ENCODE measurements around the gene GNG4.

Gene GNG4

DNA sequence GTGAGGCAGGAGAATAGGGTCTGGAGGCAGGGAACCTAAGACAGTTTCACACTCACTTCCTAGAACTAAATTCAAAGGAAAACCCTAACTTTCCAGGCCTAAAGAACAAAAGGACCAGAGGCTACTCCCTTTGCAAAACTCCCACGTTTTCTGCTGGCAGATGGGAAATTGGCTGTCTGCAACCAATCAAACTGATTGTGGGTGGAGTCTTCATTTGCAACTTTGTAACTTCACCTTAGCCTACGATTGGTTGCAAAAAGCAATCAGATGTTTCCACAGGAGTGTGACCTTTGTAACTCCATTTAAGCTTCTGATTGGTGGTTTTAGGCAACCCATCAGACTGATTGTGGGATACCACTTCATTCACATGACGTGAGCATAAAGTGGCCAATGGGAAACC, 19.7 kb upstream of the GNG4 start:
- Histone ChIP-seq H3K27me3 (ENCODE audit: control insufficient read depth, insufficient read depth, low read length) (no peaks in the 10 kb centered on the region), H3K9ac (ENCODE audit: low read depth, low read length) (no peak overlapping the region), H3K4me1 (ENCODE audit: control insufficient read depth, insufficient read depth, low read length) (no peaks in the 10 kb centered on the region), H3K9me3 (ENCODE audit: control insufficient read depth, insufficient read depth, low read length) (peaks cover 5% of the 10 kb centered on the region), H3K4me3 (ENCODE audit: low read depth, low read length) (no peak overlapping the region), H3K36me3 (ENCODE audit: control insufficient read depth, insufficient read depth, low read length) (no peaks in the 10 kb centered on the region)

DNA sequence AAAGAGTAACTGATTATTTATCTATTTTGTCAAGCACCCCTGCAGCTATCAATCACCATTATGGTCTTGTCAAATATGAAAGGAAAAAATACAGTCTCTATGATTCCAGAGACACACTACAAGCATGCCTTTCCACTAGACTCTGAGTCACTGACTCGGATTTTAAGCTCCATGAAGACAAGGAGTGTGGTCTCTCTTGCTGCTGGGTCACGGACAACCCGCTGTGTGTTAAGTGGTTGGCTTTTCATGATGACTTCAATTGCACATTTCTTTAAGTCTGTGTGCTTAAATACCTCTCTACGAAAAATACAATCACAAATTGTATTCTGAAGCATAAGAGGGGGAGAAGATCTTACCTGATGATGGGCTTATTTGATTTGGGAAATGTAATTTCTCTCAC, 14.0 kb upstream of the GNG4 start:
- no peak overlapping the region for H3K9ac ChIP-seq (ENCODE audit: low read depth, low read length)

DNA sequence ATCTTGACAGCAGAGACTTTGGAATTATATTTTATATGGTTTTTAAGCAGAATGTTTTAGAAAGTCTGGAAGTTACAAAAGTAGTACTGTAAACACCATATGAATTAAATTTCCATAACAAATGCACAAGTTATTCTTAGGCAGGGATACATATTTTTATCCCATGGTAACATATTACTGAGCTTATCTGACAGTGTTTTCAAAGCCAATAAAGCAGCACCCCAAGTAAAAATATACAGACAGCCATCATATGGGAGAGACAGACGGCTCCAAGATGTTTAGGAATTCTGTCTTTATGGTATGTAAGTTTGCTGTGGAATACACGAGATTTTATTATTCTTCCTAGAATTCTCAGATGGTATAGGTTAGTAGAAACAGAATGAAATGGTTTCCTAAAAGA, 12.0 kb upstream of the GNG4 start:
- Histone ChIP-seq H3K4me3 (ENCODE audit: low read depth, low read length) (no peak overlapping the region), H3K9me3 (ENCODE audit: control insufficient read depth, insufficient read depth, low read length) (no peaks in the 10 kb centered on the region), H3K4me1 (ENCODE audit: control insufficient read depth, insufficient read depth, low read length) (no peaks in the 10 kb centered on the region), H3K27me3 (ENCODE audit: control insufficient read depth, insufficient read depth, low read length) (no peaks in the 10 kb centered on the region), H3K9ac (ENCODE audit: low read depth, low read length) (no peak overlapping the region), H3K36me3 (ENCODE audit: control insufficient read depth, insufficient read depth, low read length) (no peaks in the 10 kb centered on the region)

More for the DNA sequence above, 14.0 kb upstream of the GNG4 start:
- Histone ChIP-seq H3K27me3 (ENCODE audit: control insufficient read depth, insufficient read depth, low read length) (no peaks in the 10 kb centered on the region), H3K9me3 (ENCODE audit: control insufficient read depth, insufficient read depth, low read length) (no peaks in the 10 kb centered on the region), H3K36me3 (ENCODE audit: control insufficient read depth, insufficient read depth, low read length) (no peaks in the 10 kb centered on the region), H3K4me3 (ENCODE audit: low read depth, low read length) (no peak overlapping the region), H3K4me1 (ENCODE audit: control insufficient read depth, insufficient read depth, low read length) (no peaks in the 10 kb centered on the region)

DNA sequence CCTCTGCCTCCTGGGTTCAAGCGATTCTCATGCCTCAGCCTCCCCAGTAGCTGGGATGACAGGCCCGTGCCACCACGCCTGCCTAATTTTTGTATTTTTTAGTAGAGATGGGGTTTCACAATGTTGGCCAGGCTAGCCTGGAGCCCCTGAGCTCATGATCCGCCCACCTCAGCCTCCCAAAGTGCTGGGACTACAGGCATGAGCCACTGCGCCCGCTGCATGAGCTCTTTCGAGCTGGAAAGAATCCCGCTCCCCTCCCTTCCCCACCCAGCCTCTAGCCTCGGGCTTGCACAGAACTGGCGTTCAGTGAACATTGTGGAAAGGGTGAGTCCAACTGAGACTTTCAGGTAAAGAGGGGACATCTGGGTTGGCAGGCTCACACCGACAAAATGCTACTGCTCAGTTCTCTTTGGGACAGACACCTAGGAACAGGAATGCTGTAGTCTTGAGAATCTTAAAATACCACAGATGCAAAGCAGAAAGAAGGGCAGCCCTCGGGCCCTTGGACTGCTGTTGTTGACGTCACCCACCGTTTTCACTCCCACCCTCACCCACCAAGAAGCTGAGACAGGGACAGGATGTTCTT, 9.7 kb upstream of the GNG4 start:
- Histone ChIP-seq H3K4me1 (ENCODE audit: control insufficient read depth, insufficient read depth, low read length) (no peaks in the 10 kb centered on the region), H3K27me3 (ENCODE audit: control insufficient read depth, insufficient read depth, low read length) (no peaks in the 10 kb centered on the region), H3K36me3 (ENCODE audit: control insufficient read depth, insufficient read depth, low read length) (no peaks in the 10 kb centered on the region), H3K4me3 (ENCODE audit: low read depth, low read length) (no peak overlapping the region), H3K9ac (ENCODE audit: low read depth, low read length) (no peak overlapping the region), H3K9me3 (ENCODE audit: control insufficient read depth, insufficient read depth, low read length) (no peaks in the 10 kb centered on the region)

DNA sequence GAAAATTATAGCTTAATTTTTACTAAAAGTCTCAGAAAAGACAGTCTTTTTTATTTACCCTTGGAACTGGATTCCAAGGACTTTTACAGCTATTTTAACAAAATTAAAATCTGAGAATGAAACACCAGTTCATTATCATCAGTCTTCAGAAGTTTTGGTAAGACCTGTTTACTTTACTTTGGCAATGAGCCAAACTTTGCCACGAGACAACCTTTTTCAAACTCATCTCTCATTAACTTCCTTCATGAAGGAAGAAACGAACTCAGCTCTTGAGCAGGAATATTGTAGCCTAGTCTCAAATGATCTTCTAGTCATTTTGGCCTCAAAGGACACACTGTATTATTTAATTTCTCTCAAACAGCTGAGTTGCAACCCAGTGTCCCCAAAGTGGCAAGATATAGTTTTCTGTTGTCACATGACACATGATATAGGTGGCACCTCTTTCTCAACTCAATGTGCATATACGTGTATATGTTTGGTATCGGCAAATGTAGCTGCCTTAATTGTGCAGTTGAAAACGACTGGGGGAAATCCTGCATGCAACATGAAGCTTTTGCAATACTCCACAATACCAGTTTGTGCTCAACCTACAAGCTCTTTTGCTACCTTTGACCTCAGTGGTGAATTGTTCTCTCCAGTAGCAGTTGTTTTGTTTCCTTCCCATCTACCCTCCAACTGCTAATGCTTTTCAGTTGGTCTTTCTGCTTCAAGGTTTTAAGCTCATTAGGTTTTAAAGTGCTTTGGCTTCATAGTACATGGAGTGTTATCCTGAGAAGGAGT, 8.4 kb upstream of the GNG4 start:
- Histone ChIP-seq H3K36me3 (ENCODE audit: control insufficient read depth, insufficient read depth, low read length) (no peaks in the 10 kb centered on the region), H3K9me3 (ENCODE audit: control insufficient read depth, insufficient read depth, low read length) (no peaks in the 10 kb centered on the region), H3K4me3 (ENCODE audit: low read depth, low read length) (no peak overlapping the region), H3K27me3 (ENCODE audit: control insufficient read depth, insufficient read depth, low read length) (no peaks in the 10 kb centered on the region), H3K9ac (ENCODE audit: low read depth, low read length) (no peak overlapping the region), H3K4me1 (ENCODE audit: control insufficient read depth, insufficient read depth, low read length) (no peaks in the 10 kb centered on the region)

DNA sequence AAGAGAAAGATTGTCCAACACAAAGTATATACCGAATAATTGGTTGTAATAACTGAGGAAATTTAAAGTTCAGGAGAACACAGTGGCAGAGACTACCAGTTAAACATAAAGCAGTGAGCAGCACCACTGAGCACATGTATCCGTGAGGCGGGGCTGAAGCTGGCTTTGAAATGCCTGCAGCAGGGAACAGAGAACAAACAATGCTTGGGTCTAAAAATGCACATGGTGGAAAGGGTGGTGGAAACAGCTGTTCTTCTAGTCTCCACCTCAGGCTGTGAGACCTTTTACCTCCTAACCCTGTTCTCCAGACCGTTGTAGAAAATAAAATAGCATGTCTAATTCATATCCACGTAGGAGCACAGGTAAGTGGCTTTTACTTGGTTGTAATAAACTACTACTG, 7.7 kb upstream of the GNG4 start:
- Histone ChIP-seq H3K4me3 (ENCODE audit: low read depth, low read length) (no peak overlapping the region), H3K9ac (ENCODE audit: low read depth, low read length) (no peak overlapping the region), H3K36me3 (ENCODE audit: control insufficient read depth, insufficient read depth, low read length) (no peaks in the 10 kb centered on the region), H3K4me1 (ENCODE audit: control insufficient read depth, insufficient read depth, low read length) (no peaks in the 10 kb centered on the region), H3K9me3 (ENCODE audit: control insufficient read depth, insufficient read depth, low read length) (no peaks in the 10 kb centered on the region), H3K27me3 (ENCODE audit: control insufficient read depth, insufficient read depth, low read length) (no peaks in the 10 kb centered on the region)

DNA sequence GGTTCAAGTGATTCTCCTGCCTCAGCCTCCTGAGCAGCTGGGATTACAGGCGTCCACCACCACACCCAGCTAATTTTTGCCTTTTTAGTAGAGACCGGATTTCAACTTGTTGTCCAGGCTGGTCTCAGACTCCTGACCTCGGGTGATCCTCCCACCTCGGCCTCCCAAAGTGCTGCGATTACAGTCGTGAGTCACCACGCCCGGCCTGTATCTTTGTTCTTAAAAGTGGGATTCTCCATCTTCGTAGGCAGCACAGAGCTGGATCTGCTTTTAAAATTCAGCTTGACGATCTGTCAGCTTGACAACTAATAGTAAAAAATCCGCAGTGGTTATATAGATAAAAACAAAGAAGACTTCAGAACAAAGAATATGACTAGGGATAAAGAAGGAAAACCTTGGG, 2.8 kb upstream of the GNG4 start:
- Histone ChIP-seq H3K36me3 (ENCODE audit: control insufficient read depth, insufficient read depth, low read length) (no peaks in the 10 kb centered on the region), H3K9me3 (ENCODE audit: control insufficient read depth, insufficient read depth, low read length) (no peaks in the 10 kb centered on the region), H3K4me1 (ENCODE audit: control insufficient read depth, insufficient read depth, low read length) (peaks cover 3% of the 10 kb centered on the region), H3K27me3 (ENCODE audit: control insufficient read depth, insufficient read depth, low read length) (no peaks in the 10 kb centered on the region), H3K4me3 (ENCODE audit: low read depth, low read length) (no peak overlapping the region), H3K9ac (ENCODE audit: low read depth, low read length) (no peak overlapping the region)

DNA sequence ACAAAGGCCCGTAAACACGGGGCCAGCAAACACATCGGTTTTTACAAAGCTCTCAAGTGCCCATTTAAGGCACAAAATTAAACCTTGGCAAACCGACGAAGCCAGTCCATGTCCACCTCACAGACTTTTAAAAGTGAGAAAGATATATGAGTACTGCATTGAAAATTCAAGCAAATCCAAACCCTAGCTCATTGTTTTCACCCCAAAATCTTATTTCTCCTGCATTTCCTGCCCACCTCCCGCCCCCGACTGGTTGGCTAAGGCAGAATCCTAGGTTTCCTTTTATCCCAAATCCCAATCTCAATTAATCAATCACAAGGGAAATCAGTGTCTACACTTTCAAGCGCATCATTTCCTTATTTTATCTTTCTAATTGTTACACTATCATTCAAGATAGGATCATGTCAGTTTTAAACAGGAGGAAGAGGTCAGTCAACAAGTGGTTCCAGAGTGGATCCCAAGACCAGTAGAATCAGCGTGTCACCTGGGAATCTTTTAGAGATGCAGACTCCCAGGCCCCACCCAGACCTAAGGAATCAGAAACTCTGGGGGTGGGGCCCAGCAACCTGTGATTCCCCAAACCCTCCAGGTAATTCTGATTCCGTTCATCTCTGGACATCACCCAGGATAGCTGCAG, 1.7 kb upstream of the GNG4 start:
- Histone ChIP-seq H3K4me3 (ENCODE audit: low read depth, low read length) (peak overlapping the region; percentile 39), H3K9me3 (ENCODE audit: control insufficient read depth, insufficient read depth, low read length) (no peaks in the 10 kb centered on the region), H3K9ac (ENCODE audit: low read depth, low read length) (no peak overlapping the region), H3K36me3 (ENCODE audit: control insufficient read depth, insufficient read depth, low read length) (no peaks in the 10 kb centered on the region), H3K4me1 (ENCODE audit: control insufficient read depth, insufficient read depth, low read length) (peaks cover 3% of the 10 kb centered on the region), H3K27me3 (ENCODE audit: control insufficient read depth, insufficient read depth, low read length) (no peaks in the 10 kb centered on the region)

DNA sequence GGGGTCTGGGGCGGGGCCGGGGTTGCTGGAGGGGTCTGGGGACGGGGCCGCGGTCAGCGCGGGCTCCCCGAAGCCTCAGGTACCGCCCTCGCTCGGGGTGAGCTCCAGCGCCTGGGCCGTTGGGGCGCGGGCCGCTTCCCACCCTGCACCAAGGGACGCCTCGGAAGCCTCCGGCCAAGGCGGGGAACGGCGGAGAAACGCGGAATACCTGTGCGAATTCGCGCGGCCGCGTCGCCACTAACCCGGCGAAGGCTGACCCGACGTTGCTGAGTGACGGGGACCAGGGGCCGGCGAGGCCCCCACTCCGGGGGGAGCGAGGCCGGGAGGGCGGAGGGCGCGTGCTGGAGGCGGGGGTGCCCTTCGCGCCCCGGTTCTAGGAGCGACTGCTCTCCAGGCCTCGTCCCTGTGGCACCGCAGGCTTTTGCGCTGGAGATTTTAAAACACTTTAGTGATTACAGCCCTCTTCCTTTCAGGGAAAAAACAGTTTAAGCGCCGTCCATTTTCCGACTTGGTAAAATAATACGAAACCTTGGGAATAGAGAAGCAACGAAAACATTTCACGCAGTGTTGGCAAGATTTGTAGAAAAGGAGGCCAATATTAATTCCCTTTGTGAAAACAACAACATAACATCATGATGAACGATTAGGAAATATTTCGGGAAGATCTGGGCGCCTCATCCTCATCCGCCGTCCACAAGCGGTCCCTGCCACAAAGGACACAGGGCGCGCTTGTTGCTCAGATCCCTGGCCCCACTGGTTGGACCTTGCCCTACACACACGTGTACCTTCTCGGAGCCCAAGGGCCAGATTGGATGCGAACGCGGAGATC, 971 bp upstream of the GNG4 start:
- peak overlapping the region; percentile 39 for H3K4me3 ChIP-seq (ENCODE audit: low read depth, low read length)
- H3K27me3 ChIP-seq (ENCODE audit: control insufficient read depth, insufficient read depth, low read length): no peaks in the 10 kb centered on the region

DNA sequence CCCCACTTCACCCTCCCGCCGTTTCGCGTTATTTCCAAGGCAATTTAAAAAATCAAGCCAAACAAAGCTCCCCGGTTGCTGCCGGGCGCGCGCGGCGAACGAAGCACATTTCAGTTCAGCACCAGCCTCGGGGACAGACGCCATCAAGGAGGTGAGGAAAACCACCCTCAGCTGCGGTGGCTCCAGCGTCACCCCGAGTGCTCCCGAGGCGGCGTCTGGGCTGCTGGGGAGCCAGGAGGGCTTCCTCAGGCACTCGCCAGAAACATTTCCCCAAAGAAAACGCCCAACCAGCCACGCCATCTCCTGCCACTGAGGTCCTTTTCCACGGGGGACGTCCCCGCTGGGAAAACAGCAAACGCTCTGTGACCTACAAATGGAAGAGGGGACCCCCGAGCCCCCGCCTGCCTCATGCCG, 623 bp downstream of the GNG4 start:
- Histone ChIP-seq H3K4me1 (ENCODE audit: control insufficient read depth, insufficient read depth, low read length) (peaks cover 3% of the 10 kb centered on the region), H3K27me3 (ENCODE audit: control insufficient read depth, insufficient read depth, low read length) (no peaks in the 10 kb centered on the region), H3K9me3 (ENCODE audit: control insufficient read depth, insufficient read depth, low read length) (no peaks in the 10 kb centered on the region), H3K9ac (ENCODE audit: low read depth, low read length) (no peak overlapping the region), H3K36me3 (ENCODE audit: control insufficient read depth, insufficient read depth, low read length) (no peaks in the 10 kb centered on the region), H3K4me3 (ENCODE audit: low read depth, low read length) (peak overlapping the region; percentile 46)

More for the DNA sequence above, 971 bp upstream of the GNG4 start:
- Histone ChIP-seq H3K4me1 (ENCODE audit: control insufficient read depth, insufficient read depth, low read length) (peaks cover 3% of the 10 kb centered on the region), H3K9ac (ENCODE audit: low read depth, low read length) (no peak overlapping the region), H3K36me3 (ENCODE audit: control insufficient read depth, insufficient read depth, low read length) (no peaks in the 10 kb centered on the region), H3K9me3 (ENCODE audit: control insufficient read depth, insufficient read depth, low read length) (no peaks in the 10 kb centered on the region)

DNA sequence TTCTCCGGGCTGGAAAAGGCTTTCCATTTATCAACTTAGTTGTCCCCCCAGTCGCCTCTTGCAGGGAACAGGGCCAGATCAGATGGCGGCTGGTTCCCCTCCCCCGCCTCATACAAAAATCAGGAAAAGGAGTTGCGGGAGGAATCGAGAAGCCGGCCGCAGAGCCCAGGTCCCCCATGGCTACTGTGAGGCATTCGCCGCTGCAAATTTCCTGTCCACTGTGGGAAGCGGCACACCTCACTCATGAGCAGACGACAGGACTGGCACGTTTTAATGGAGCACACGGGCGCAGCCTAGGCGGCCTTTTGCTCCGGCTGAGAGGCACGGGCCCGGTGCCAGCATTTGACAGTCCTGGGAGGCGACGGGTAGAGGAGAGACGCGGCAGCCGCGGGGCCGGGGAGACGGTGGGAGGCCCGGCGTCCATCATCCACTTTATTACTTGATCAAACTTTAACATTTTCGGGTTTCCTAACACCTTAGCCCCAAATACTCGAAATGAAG, 1.1 kb downstream of the GNG4 start:
- H3K9me3 ChIP-seq (ENCODE audit: control insufficient read depth, insufficient read depth, low read length): no peaks in the 10 kb centered on the region
- no peak overlapping the region for H3K9ac ChIP-seq (ENCODE audit: low read depth, low read length)
- peak overlapping the region; percentile 46 for H3K4me3 ChIP-seq (ENCODE audit: low read depth, low read length)
- H3K27me3 ChIP-seq (ENCODE audit: control insufficient read depth, insufficient read depth, low read length): no peaks in the 10 kb centered on the region
- no peaks in the 10 kb centered on the region for H3K36me3 ChIP-seq (ENCODE audit: control insufficient read depth, insufficient read depth, low read length)
- peaks cover 3% of the 10 kb centered on the region for H3K4me1 ChIP-seq (ENCODE audit: control insufficient read depth, insufficient read depth, low read length)

Data from iPS-15b (cell line).